ENCODE results near the gene RBMS2.
A peak's percentile ranks its signal among the peaks of the same experiment; 100 is the strongest.

Gene RBMS2

DNA sequence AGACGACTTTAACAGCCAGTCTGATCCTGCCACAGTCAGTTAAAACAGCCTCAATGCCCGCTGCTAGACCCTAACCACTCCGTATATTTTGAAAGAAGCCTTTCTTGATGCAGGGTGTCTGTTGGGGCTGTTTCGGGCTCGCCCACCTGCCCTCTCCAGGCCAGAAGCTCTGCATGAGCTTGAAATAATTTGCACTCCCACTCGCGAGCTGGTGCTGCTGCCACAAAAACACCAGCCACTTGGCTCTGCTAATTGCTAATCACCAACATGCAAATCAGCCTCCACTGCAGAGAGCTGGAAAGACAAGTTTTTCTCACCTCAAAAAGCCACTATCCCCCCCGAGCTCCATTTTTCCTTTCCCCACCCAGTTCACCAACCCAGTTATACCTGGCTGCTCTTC, 93.0 kb downstream of the RBMS2 start:
- DNase-seq (ENCODE audit: low read depth): no peak
- TF ChIP-seq, protein P1, sequence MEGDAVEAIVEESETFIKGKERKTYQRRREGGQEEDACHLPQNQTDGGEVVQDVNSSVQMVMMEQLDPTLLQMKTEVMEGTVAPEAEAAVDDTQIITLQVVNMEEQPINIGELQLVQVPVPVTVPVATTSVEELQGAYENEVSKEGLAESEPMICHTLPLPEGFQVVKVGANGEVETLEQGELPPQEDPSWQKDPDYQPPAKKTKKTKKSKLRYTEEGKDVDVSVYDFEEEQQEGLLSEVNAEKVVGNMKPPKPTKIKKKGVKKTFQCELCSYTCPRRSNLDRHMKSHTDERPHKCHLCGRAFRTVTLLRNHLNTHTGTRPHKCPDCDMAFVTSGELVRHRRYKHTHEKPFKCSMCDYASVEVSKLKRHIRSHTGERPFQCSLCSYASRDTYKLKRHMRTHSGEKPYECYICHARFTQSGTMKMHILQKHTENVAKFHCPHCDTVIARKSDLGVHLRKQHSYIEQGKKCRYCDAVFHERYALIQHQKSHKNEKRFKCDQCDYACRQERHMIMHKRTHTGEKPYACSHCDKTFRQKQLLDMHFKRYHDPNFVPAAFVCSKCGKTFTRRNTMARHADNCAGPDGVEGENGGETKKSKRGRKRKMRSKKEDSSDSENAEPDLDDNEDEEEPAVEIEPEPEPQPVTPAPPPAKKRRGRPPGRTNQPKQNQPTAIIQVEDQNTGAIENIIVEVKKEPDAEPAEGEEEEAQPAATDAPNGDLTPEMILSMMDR (IDR thresholded peaks at IDR 0.05; ENCODE audit: insufficient read depth, low read depth, low read length, missing control alignments): no peak
- no peak overlapping the region for H3K4me3 ChIP-seq (ENCODE audit: low read depth, low read length)

DNA sequence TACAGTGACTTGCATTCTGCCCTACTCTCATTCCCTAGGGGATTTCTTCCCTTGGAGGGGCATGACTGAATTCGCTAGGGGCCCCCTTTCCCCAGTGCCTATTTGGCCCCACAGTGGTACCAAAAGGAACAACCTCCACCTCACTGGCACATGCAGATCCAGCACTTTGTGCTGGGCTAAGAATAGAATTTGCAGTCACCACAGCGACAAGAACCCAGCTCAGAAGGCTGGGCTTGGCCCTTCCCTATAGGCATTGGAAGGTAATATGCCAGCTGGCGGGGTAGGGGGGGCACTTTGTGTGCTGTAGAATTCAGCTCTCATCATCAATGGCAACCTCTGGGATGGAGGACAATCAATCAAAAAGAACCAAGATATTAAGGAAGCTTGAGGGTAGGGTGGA, 94.6 kb downstream of the RBMS2 start:
- TF ChIP-seq, protein P1 (IDR thresholded peaks at IDR 0.05; ENCODE audit: insufficient read depth, low read depth, low read length, missing control alignments): no peak
- DNase-seq (ENCODE audit: low read depth): no peak
- no peak overlapping the region for H3K4me3 ChIP-seq (ENCODE audit: low read depth, low read length)

DNA sequence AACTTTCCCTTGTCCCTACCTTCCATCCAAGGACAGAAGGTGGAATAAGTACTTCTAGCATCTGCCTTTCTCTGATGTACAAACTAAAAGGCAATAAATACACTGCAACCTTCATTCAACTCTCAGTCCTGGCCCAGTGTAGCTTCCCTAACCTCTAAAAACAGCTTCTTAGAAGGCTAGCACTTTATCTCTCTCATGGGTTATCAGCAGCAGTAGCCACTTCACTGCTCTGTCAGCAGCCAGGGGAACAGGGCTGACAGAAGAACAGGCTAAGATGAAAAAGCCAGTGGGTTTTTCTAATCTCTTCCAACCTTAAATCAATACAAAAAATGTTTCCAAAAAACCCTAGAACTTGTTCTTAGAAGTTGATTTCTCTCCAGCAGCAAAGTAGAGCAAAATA, 95.3 kb downstream of the RBMS2 start:
- DNase-seq (ENCODE audit: low read depth): no peak
- H3K4me3 ChIP-seq (ENCODE audit: low read depth, low read length): no peak overlapping the region
- TF ChIP-seq, protein P1 (IDR thresholded peaks at IDR 0.05; ENCODE audit: insufficient read depth, low read depth, low read length, missing control alignments): no peak

DNA sequence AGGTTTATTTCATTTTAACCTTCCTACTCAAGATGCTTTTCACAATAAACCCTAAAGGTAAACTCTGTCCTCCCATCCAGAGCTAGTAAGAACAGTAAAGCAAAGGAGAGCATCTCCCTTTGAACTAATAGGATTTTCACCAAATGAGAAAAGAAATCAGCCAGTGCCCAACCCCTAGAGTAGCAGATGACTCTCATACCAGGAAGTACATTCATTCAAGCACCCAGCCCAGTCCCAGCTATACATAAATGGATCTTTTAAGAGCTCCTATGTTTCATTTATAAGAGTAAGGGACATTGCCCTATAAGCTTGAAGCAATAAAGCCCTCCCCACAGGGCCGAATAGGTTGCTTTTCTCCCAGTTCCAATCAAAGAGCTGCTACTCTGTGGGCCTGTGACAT, 100.9 kb downstream of the RBMS2 start:
- H3K4me3 ChIP-seq (ENCODE audit: low read depth, low read length): no peak overlapping the region
- no peak for DNase-seq (ENCODE audit: low read depth)
- TF ChIP-seq, protein P1 (IDR thresholded peaks at IDR 0.05; ENCODE audit: insufficient read depth, low read depth, low read length, missing control alignments): no peak

DNA sequence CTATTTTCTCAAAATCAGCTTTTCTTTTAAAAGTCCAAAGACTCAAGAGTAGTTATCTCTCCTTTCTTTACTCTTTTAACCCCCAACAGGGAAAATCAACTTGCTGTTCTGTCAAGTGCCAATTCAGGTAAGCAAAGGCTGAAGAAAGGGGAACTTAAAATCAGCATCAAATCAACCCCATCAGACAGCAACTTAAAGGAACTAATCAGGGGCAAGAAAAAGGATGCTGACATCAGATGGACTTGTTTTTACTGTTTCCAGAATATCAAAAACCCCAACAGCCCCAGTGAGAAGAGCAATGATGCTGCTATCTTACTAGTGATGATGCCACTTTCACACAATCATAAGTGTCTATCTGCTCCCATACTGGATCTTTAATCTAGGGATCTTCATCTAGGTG, 105.1 kb downstream of the RBMS2 start:
- no peak overlapping the region for H3K4me3 ChIP-seq (ENCODE audit: low read depth, low read length)
- no peak for DNase-seq (ENCODE audit: low read depth)
- TF ChIP-seq, protein P1 (IDR thresholded peaks at IDR 0.05; ENCODE audit: insufficient read depth, low read depth, low read length, missing control alignments): no peak

DNA sequence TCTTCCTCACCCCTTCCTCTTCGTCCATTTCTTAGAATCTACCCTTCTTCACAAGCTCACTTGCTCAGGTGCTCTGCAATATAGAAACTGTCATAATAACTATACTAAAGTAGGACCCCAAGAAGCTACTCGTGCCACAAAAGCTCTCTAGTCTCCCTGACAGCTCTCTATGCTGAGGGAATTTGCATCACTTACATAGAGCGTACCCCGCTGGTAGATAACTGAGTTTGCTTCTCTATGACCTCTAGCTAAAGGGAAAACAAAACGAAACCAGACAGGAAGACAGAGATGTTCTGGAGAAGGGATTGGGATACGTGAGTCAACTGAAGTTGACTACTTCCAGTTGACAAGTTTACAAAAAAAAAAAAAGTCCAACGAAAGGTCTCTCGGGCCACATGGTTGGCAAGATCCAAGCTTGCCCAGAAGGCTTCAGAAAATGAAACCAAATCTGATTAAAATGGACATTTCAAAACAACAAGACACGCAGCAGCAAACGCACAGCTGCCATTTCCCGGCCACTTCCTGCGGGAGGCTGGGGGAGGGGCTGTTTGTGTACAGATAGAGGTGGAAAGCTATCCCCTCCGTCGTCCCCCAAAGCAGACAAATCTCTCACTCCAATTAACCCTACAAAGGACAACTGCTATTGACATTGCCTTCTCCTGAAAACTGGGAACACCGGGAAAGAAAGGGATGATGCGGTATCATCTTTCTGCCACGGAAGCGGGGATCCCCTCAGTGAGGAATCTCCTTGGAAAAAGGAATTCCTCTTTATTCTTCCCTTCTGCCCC, 107.2 kb downstream of the RBMS2 start:
- peak; percentile 82 for DNase-seq (ENCODE audit: low read depth)
- TF ChIP-seq, protein P1 (IDR thresholded peaks at IDR 0.05; ENCODE audit: insufficient read depth, low read depth, low read length, missing control alignments): no peak
- H3K4me3 ChIP-seq (ENCODE audit: low read depth, low read length): peak overlapping the region; percentile 90

Measured in GM12865 (cell line).